Activated CD4-positive, CD25-positive, alpha-beta regulatory T cell treated with anti-CD3 and anti-CD28 coated beads, Interleukin-2, amount 50 U/mL, for 72 hours (primary cell): ENCODE results near the gene UTP3.
"Not testable (repeated sequence)": the region's sequence is repeated elsewhere in the genome, so short reads cannot be mapped to it uniquely, and the experiment has no call there.

Source experiments
- DNase-seq: peaks from one replicate; pipeline ENCODE4 v3.0.0; 2021

Gene UTP3

DNA sequence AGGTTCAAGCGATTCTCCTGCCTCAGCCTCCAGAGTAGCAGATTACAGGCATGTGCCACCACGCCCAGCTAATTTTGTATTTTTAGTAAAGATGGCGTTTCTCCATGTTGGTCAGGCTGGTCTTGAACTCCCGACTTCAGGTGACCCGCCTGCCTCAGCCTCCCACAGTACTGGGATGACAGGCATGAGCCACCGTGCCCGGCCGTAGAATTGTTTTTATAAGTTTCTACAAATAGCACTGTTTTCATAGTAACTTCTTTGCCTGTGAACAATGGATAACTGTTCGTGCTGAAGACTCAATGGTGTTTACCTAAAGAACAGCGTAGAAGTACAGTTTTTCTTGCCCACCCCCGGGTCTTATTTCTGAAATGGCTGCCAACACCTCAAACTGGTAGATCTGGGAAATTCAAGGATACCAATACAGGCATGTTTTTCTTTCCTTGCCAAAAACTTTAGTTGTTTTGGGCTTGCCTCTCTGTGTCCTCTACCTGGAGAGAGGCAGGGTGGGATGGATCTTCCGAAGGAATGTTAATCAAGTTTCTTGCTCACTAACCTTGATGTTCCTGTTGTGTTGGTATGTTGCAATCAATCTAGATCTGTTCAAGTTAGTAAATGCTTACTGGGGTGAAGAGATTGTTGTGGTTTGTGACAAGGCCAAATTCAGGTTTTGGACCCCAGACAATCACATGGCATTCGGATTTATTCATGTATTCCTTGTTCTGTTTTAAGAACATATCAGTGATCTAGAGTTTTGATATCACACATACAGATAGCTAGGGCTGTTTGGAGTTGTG lies 30.7 kb downstream of the UTP3 start:
- DNase-seq = no peak

DNA sequence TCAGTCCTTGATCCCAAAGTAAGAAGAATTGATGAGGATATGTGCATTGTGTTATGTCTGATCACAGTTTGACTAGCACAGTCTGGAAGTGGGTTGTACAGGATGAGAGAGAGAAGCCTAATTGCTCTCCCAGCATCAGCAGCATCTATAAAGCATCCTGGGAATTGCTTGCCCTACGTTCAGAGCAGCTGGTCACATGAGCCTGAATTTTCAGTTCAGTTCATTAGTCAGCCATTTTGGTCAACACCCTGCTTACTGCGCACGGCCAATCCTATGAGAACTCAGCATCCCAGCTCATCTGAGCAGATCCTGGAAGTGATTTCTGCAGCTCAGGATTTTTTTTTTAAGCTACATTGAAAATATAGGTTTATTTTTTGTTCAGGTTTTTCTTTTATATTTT lies 33.4 kb downstream of the UTP3 start, which contains the start of gene RUFY3:
Gene RUFY3 (plus strand): TSS at position 218 of the 400 bp plus-strand sequence. CDS start 610 bp downstream, outside the sequence.
- DNase-seq = no peak

DNA sequence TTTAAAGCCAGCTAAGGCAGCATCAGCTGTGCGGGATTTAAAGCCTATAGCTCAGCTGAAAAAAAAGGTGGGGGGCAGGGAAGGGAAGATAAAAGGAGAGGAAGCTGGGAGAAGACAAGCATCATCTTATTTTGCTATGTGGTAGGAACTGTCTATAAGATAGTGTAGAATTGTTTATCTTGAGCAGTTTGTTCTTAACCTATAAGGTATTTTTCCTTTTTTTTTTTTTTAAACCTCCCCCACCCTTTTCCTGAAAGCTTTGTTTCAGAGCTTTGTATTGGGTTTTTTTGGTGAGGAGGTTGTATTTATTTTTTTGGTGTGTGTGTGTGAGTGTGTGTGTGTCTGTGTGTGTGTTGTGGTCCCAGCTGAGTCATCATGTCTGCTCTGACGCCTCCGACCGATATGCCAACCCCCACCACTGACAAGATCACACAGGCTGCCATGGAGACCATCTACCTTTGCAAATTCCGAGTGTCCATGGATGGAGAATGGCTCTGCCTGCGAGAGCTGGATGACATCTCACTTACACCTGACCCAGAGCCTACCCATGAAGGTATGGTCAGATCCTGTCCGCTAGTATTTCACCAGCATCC lies 34.0 kb downstream of the UTP3 start:
- no peak for DNase-seq

DNA sequence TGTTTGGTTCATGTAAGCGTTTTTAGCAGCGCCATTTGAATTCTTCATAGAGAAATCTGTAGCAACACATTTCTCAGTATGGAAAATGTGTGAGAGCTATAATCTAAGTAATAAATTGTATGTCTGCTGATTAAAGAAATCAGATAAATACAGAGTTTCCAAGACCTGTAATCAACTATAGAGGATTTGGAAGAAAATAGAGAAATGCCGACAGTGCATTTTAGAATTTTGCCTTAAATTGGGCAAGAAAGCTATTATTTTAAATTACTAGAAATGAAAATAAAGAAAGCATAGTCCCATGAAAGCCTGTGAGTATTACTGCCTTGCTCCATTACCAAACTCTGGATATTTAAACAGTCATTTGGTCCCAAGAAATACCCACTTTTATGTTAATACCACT lies 36.1 kb downstream of the UTP3 start:
- DNase-seq = no peak

DNA sequence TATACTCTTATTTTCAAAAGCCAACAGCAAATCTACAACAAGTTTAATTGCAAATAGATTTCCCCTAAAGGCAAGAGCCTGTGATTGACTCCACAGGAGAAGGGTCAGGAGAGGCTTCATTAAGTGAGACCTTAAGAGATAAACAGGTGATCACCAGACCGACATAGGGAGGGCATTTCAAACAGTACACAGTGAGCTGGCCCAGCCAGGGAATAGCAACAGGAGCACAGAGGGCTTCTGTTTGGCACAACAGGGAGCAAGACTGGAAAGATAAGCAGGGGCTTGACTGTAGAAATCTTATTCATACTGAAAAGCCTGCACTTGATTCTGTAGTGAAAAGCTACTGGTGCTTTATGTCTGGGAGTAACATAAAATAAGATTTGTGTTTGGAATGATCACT lies 37.3 kb downstream of the UTP3 start:
- DNase-seq = no peak

DNA sequence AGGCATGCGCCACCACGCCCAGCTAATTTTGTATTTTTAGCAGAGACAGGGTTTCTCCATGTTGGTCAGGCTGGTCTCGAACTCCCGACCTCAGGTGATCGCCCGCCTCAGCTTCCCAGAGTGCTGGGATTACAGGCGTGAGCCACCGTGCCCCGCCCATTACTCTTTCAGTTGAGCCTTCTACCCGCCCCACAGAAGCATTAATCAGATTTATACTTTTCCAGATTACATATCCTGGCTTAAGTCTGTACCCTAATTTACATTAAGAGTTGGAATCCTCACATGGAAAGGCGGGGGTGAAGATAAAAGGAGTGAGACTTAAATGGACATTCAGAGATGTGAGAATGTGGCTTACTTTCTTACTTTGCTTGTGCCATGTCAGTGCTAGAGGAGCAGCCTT lies 38.2 kb downstream of the UTP3 start:
- not testable (repeated sequence) for DNase-seq

DNA sequence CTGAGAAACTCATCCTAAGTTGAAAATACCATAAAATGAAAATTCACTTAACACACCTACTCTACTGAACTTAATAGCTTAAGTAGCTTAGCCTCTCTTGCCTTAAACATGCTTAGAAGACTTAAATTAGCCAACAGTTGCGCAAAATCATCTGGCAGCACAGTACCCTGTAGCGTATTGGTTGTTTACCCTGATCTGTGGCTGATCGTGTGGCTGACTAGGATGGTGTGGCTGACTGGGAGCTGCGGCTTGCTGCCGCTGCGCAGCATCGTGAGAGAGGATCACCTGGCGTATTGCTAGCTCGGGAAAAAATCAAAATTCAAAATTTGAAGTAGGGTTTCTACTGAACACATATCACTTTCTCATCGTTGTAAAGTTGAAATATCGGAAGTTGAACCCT lies 39.8 kb downstream of the UTP3 start:
- no peak for DNase-seq

DNA sequence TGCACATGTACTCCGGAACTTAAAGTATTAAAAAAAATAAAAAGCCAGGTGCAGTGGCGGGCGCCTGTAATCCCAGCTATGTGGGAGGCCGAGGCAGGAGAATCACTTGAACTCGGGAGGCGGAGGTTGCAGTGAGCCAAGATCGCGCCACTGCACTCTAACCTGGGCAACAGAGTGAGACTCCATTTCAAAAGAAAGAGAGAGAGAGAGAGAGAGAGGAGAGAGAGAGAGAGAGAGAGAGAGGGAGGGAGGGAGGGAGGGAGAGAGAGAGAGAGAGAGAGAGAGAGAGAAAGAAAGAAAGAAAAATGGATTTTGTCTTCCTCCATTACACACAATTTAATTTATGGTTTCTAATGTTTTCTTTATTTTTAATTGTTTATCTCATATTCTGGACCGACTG lies 44.5 kb downstream of the UTP3 start:
- DNase-seq = not testable (repeated sequence)

DNA sequence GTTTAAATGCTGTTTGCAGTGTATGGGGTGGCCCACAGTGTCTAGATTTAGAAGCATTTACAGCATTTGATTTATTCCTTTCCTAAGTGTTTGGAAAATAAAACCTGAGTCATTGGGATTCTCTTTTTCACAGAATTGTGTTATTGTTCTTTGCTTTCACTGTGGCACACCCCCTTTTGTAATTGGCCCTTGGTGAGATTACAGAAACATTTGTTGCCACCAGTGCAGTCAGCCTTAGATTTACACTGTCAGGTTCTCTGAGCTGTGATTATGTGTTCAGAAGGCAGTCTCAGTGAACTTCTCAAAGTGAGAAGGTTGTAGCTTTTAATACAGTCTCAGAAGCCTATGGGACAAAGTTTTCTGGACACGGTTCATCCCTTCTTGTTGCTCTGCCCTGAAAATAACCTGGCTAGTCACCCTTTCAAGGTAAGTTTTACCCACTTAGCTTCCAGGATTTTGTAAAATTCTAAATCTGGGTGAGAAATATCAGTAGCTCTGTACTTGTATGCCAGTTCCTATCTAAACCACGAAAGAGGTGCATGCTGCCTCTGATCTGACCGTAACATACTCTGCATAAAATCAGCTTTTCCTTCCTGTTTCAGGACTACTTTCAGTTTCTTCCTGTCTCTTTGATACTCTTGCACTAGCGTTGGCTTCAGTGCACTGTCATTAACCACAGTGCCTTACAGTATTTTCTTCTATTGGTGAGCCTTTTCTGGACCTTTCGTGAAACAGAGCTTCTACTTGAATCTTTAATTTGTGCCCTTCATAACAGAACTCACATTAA lies 46.0 kb downstream of the UTP3 start:
- DNase-seq = no peak

DNA sequence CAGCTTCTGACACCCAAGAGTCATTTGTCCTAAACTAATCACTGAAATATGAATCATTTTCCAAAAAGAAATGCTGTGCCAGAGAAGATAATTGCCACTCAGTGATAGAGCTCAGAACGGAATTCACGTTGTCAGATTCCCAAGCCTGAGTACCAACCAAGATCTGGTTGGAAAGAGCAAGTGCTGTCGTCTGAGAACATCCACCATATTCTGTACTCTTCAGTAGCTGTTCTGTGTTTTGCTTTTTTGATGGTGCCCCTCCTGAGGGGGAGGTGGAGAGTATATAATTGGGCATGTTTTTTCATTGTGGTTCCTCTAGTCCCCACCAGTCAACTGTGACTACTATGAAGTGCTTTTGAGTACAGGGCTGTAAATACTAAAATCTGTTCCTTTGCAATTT lies 46.6 kb downstream of the UTP3 start:
- no peak for DNase-seq

DNA sequence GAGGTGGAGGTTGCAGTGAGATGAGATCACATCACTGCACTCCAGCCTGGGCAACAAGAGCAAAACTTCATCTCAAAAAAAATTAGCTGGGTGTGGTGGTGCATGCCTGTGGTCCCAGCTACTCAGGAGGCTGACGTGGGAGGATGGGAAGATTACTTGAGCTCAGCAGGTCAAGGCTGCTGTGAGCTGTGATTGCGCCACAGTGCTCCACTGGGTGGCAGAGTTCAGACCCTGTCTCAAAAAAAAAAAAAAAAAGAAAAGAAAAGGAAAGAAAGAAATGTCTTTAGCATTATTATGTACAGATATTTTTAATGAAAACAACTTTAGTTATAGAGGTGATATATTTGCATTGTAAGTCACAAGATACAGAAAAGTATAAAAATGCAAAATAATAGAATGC lies 47.6 kb downstream of the UTP3 start:
- not testable (repeated sequence) for DNase-seq

DNA sequence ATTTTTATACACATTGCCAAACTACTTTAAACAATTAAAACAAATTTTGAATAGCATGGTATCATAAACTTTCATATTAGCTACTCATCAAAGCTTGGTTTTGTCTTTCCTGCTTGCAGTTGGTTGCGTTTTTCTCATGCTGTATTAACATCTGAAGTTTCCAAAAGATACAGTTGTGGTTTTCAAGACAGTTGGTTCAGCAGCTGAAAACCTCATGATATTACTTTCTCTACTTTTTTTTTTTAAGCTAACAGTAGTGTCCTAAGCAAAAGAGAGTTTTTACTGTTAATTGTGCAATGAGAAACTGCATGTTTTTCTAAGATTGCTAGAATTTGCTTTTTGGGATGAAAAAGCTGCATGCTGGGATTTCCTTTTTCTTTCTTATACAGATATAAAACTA lies 48.7 kb downstream of the UTP3 start:
- DNase-seq = no peak

DNA sequence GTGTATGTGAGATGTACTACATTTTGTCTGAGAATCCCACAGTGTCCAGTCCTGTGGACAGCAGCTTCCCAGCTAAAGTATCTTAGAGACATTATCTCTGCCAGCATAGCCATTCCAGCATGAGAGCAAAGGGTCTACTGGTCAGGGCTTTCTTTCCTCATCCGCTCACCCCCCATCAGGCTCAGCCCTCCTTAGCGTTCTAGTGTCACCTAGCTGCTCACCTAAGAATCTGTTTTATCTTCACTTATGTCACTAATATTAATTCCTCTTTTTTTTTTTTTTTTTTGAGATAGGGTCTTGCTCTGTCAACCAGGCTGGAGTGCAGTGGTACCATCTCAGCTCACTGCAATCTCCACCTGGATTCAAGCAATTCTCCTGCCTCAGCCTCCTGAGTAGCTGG lies 49.1 kb downstream of the UTP3 start:
- DNase-seq = no peak

DNA sequence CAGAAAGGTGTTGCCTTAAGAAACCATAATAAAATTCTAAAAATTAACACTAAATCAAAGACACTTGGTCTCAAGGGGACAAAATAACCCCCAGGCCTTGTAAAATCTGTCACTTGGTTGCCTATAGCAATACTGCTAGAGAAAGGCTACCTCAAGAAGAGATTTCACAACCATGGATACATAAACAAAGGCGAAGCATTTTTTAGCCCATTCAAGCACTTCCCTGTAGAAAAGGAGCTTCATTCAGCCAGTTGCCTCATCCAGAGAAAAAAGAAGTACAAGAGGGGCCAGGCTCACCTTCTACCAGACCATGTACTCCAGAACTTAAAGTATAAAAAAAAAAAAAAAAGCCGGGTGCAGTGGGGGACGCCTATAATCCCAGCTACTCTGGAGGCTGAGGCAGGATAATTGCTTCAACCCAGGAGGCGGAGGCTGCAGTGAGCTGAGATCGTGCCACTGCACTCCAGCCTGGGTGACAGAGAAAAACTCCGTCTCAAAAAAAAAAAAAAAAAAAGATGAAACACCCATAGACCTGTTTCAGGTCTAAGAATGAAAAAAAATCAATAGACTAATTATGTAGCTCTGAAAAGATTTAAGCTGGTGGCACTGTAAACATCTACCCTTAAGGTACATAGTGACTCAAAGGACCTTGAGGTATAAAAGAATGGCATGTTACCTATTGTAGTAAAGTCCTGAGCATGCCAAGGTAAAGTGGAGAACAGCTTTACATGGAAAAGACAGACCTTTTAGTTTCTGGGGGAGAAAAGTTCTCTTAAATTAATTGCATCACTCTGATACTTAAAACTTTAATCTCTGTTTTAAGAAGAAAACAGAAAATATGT lies 51.4 kb downstream of the UTP3 start:
- DNase-seq = no peak
